ENCODE data around the gene AKR1D1. TPM values are rescaled to one million over a fixed set of nuclear protein-coding genes. Genes with fewer than 3 reads are reported as not detected.

The AKR1D1 gene
- total and polyA plus RNA-seq, 10 of the 15 experiments (the other 5 are each of a cell fraction or from before 2014, with no cell fraction given) = 0.09 to 0.34 TPM; not detected in 8

GRCh38 chr7:138089080-138089901 lies 13.0 kb downstream of the AKR1D1 start:
- ChIA-PET POLR2A (interaction anchor here (0.7 kb wide), 3 partner anchors 539 to 1067 kb away, joined by 3 to 5 read pairs (median 4); no protein-coding TSS in a partner anchor), SMC1A (ENCODE audit: uncharacterized antibody, unreplicated experiment) (interaction anchor here (0.7 kb wide), 1 partner anchor 312 kb away, joined by 3 read pairs; no protein-coding TSS in a partner anchor), CTCF (interaction anchor here (0.6 kb wide), 1 partner anchor 572 kb away, joined by 3 read pairs; no protein-coding TSS in a partner anchor), RAD21 (ENCODE audit: unreplicated experiment) (no interaction called here)
- ATAC-seq (no peak), DNase-seq (ENCODE audit: low read depth, low spot score) (no peak), FAIRE-seq (no peak)
- H3K36me3 ChIP-seq (ENCODE audit: control insufficient read depth in 2 of 2, insufficient read depth in 2 of 2, low read length in 1 of 2) = no peaks in the 10 kb centered on the region
- no TSS peak for BruUV-seq (replicated peaks)
- intact Hi-C loops (cut with micrococcal nuclease; ENCODE audit: unreplicated experiment) = no loop called here
- no peak overlapping the region for H3K4me2 ChIP-seq (ENCODE audit: control insufficient read depth, insufficient read depth)
- H2AFZ ChIP-seq (ENCODE audit: control insufficient read depth, low read depth, low read length) = no peak overlapping the region
- H4K20me1 ChIP-seq (ENCODE audit: control insufficient read depth, insufficient read depth) = no peaks in the 10 kb centered on the region
- in situ Hi-C loops (cut with MboI) = no loop called here
- H3K9ac ChIP-seq (ENCODE audit: control insufficient read depth, insufficient read depth, low read length) = no peak overlapping the region
- 75% methylated on average over 9 of the region's 9 CpGs for WGBS (ENCODE audit: insufficient coverage, insufficient replicate concordance, low lambda C conversion rate, missing lambda C conversion rate)
- H3K79me2 ChIP-seq (ENCODE audit: control insufficient read depth, insufficient read depth, low read length) = no peaks in the 10 kb centered on the region
- H3K9me3 ChIP-seq (replicated peaks; ENCODE audit: control insufficient read depth, insufficient read depth, low read length) = no peaks in the 10 kb centered on the region
- peaks cover 6% of the 10 kb centered on the region for H3K4me1 ChIP-seq (ENCODE audit: control insufficient read depth, insufficient read depth, low read length)
- no peak overlapping the region for H3K4me3 ChIP-seq
- H3K27me3 ChIP-seq (replicated peaks in 1 of 2; ENCODE audit: control insufficient read depth in 2 of 2, insufficient read depth in 2 of 2, low read length in 1 of 2) = no peaks in the 10 kb centered on the region
- TF ChIP-seq MEF2B (IDR thresholded peaks at IDR 0.05; ENCODE audit: partially characterized antibody, poor library complexity, severe bottlenecking) (no peak), ZBTB11 (CRISPR knock-in tag; IDR thresholded peaks at IDR 0.05) (no peak), BMI1 (IDR thresholded peaks at IDR 0.05; ENCODE audit: borderline replicate concordance) (no peak), SREBF2 (IDR thresholded peaks at IDR 0.05; ENCODE audit: low read length) (no peak)
- no peak overlapping the region for H3K27ac ChIP-seq (ENCODE audit: control insufficient read depth, insufficient read depth)

Data from GM12878 (cell line).